Panc1 (cell line): ENCODE results near the gene E2F3. TPM values are rescaled to one million over a fixed set of nuclear protein-coding genes. Genes with fewer than 3 reads are reported as not detected.

Experiments used
- ATAC-seq: fragments of 200-7000 bp; cut with Tn5 transposase; 2 replicates; pipeline ENCODE4 v1.9.1; 2020; ENCODE audit warnings: mild to moderate bottlenecking, moderate library complexity
- BruUV-seq: library from RNA; stranded (reverse); fragments of 400-500 nt; replicated peaks from 2 replicates; lab custom pipeline; 2021; lab: Mats Ljungman, UMichigan
- CTCF ChIA-PET: fragments of 300-600 bp; sonication (Branson Sonifier 250); formaldehyde crosslinking; loops from one replicate; lab custom pipeline; 2022; ENCODE audit warnings: antibody characterized with exemption; lab: Charles Lee
- POLR2A ChIA-PET: fragments of 300-600 bp; sonication (Branson Sonifier 250); formaldehyde crosslinking; loops from one replicate; lab custom pipeline; 2022; ENCODE audit warnings: antibody characterized with exemption; lab: Charles Lee
- DNase-seq: peaks from one replicate; pipeline ENCODE4 v3.0.0-alpha.2; 2010; ENCODE audit warnings: low read depth, low spot score
- H3K27ac ChIP-seq: 2 replicates; pipeline ENCODE4 v1.5.1; 2011; ENCODE audit warnings: mild to moderate bottlenecking, low read length, inconsistent platforms
- H3K27me3 ChIP-seq: fragments of 200-500 bp; sonication (Bioruptor generic); 2 replicates; pipeline ENCODE4 v1.6.0; 2014; ENCODE audit warnings: low read length, inconsistent platforms; ENCODE audit not compliant: control insufficient read depth, insufficient read depth
- H3K36me3 ChIP-seq: fragments of 200-500 bp; sonication (Bioruptor generic); 2 replicates; pipeline ENCODE4 v1.5.1; 2014; ENCODE audit warnings: inconsistent platforms, mild to moderate bottlenecking, low read length, moderate library complexity; ENCODE audit not compliant: control insufficient read depth, insufficient read depth
- H3K4me1 ChIP-seq: 2 replicates; pipeline ENCODE4 v1.5.1; 2011; ENCODE audit warnings: inconsistent platforms, mild to moderate bottlenecking, low read length, moderate library complexity; ENCODE audit not compliant: control insufficient read depth, insufficient read depth
- H3K4me3 ChIP-seq, 2 experiments: 2 replicates each; pipeline ENCODE4 v1.5.1; 2011 to 2012; ENCODE audit warnings: low read depth in 2 of 2, low read length in 2 of 2, mild to moderate bottlenecking in 2 of 2, inconsistent platforms in 1 of 2, moderate library complexity in 1 of 2
- H3K9me3 ChIP-seq: fragments of 200-500 bp; sonication (Bioruptor generic); 2 replicates; pipeline ENCODE4 v1.5.1; 2014; ENCODE audit warnings: low read depth, mild to moderate bottlenecking, inconsistent platforms, low read length, moderate library complexity; ENCODE audit not compliant: control insufficient read depth, insufficient read depth
- POLR2AphosphoS5 ChIP-seq: IDR thresholded peaks from 2 replicates; pipeline ENCODE4 v1.6.1; 2012; ENCODE audit warnings: mild to moderate bottlenecking, low read depth, low read length, moderate library complexity
- SIN3A ChIP-seq: IDR thresholded peaks from 2 replicates; pipeline ENCODE4 v1.6.1; 2012; ENCODE audit warnings: low read depth, mild to moderate bottlenecking, low read length, moderate library complexity, borderline replicate concordance; ENCODE audit not compliant: insufficient read depth
- TCF7L2 ChIP-seq: IDR thresholded peaks from 2 replicates; pipeline ENCODE4 v1.6.1; 2011; ENCODE audit warnings: mild to moderate bottlenecking, low read depth, low read length, inconsistent platforms
- in situ Hi-C: cut with HindIII; loops from 2 replicates; pipeline ENCODE4 v1.10.0; 2016; ENCODE audit warnings: low sequenced_read_pairs, low pct_unique_long_range_greater_than_20kb
- intact Hi-C: fragments of 100-400 bp; cut with micrococcal nuclease; formaldehyde crosslinking; loops from one replicate; pipeline ENCODE4 v1.10.0; 2022; ENCODE audit not compliant: unreplicated experiment
- total RNA-seq: library from RNA; stranded (reverse); gene quantifications from one replicate; pipeline ENCODE4 v1.2.1, GENCODE V29; 2021; ENCODE audit not compliant: unreplicated experiment
- TF ChIP-seq, protein P1 (sequence below): fragments of 450-650 bp; IDR thresholded peaks from 2 replicates; pipeline ENCODE4 v1.5.1; 2017; ENCODE audit warnings: mild to moderate bottlenecking
- TF ChIP-seq, protein P2 (sequence below), 2 experiments: IDR thresholded peaks; 2 replicates each; pipeline ENCODE4 v1.6.1; 2011 to 2012; ENCODE audit warnings: low read depth in 2 of 2, control low read depth in 1 of 2, low read length in 1 of 2, mild to moderate bottlenecking in 1 of 2, moderate library complexity in 1 of 2; ENCODE audit not compliant: insufficient read depth in 1 of 2

E2F3 gene
- total RNA-seq, 1 experiment from 2014 or later: 31.0 TPM

DNA sequence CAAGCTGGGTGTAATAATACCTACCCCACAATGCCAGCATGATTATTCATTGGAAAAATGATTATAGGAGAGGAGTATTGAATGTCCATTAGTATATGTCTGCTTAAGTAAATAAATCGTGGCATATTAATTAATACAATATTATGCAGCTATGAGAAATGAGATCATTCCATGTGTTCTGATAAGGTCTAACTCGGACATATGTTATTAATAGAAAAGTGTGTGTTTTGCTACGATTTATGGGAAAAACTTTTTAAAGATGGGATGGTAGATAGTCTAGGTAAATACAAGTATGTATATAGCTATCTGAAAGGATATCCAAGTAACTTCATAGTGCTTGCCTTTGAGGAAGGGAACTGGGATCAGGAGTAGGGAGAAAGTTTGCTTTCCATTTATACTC is 71.1 kb downstream of the E2F3 start:
- in situ Hi-C loops: no loop called here
- no peak overlapping the region for H3K27ac ChIP-seq
- no peaks in the 10 kb centered on the region; the same call in 1 of the 2 replicates for H3K36me3 ChIP-seq
- no TSS peak for BruUV-seq
- no peaks in the 10 kb centered on the region for H3K9me3 ChIP-seq
- CTCF ChIA-PET: no interaction called here
- TF ChIP-seq SIN3A (no peak), TCF7L2 (no peak), POLR2AphosphoS5 (no peak)
- TF ChIP-seq, protein P1, sequence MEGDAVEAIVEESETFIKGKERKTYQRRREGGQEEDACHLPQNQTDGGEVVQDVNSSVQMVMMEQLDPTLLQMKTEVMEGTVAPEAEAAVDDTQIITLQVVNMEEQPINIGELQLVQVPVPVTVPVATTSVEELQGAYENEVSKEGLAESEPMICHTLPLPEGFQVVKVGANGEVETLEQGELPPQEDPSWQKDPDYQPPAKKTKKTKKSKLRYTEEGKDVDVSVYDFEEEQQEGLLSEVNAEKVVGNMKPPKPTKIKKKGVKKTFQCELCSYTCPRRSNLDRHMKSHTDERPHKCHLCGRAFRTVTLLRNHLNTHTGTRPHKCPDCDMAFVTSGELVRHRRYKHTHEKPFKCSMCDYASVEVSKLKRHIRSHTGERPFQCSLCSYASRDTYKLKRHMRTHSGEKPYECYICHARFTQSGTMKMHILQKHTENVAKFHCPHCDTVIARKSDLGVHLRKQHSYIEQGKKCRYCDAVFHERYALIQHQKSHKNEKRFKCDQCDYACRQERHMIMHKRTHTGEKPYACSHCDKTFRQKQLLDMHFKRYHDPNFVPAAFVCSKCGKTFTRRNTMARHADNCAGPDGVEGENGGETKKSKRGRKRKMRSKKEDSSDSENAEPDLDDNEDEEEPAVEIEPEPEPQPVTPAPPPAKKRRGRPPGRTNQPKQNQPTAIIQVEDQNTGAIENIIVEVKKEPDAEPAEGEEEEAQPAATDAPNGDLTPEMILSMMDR: no peak
- TF ChIP-seq, protein P2, sequence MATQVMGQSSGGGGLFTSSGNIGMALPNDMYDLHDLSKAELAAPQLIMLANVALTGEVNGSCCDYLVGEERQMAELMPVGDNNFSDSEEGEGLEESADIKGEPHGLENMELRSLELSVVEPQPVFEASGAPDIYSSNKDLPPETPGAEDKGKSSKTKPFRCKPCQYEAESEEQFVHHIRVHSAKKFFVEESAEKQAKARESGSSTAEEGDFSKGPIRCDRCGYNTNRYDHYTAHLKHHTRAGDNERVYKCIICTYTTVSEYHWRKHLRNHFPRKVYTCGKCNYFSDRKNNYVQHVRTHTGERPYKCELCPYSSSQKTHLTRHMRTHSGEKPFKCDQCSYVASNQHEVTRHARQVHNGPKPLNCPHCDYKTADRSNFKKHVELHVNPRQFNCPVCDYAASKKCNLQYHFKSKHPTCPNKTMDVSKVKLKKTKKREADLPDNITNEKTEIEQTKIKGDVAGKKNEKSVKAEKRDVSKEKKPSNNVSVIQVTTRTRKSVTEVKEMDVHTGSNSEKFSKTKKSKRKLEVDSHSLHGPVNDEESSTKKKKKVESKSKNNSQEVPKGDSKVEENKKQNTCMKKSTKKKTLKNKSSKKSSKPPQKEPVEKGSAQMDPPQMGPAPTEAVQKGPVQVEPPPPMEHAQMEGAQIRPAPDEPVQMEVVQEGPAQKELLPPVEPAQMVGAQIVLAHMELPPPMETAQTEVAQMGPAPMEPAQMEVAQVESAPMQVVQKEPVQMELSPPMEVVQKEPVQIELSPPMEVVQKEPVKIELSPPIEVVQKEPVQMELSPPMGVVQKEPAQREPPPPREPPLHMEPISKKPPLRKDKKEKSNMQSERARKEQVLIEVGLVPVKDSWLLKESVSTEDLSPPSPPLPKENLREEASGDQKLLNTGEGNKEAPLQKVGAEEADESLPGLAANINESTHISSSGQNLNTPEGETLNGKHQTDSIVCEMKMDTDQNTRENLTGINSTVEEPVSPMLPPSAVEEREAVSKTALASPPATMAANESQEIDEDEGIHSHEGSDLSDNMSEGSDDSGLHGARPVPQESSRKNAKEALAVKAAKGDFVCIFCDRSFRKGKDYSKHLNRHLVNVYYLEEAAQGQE (IDR thresholded peaks at IDR 0.05; ENCODE audit: insufficient read depth in 1 of 2, low read depth in 2 of 2, low read length in 1 of 2): no peak
- H3K4me1 ChIP-seq: no peaks in the 10 kb centered on the region
- no peak for ATAC-seq
- H3K4me3 ChIP-seq: no peak overlapping the region
- POLR2A ChIA-PET: no interaction called here
- DNase-seq: no peak
- intact Hi-C loops: no loop called here
- no peaks in the 10 kb centered on the region for H3K27me3 ChIP-seq

DNA sequence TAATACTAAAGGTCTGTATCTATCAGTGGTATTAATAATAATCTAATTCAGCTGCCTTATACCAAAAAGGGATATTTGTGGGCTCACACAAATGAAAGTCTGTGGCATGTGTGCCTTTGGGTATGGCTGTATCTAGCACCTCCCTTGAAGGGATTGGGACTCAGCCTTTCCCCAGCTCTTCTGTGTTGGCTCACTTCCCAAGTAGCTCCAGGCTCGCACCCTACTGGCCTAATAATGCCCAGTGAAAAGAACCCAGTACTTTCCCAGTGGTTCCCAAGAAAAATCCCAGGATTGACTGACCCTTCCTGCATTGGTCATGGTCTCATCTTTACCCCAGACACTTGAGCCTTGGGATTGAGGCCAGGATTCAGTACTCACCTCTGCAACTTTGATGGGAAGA is 71.8 kb downstream of the E2F3 start:
- TF ChIP-seq SIN3A: no peak
- TF ChIP-seq, protein P2 (IDR thresholded peaks at IDR 0.05; ENCODE audit: insufficient read depth in 1 of 2, low read depth in 2 of 2, low read length in 1 of 2): no peak
- CTCF ChIA-PET: no interaction called here
- POLR2A ChIA-PET: no interaction called here
- no peaks in the 10 kb centered on the region for H3K27me3 ChIP-seq
- H3K4me1 ChIP-seq: no peaks in the 10 kb centered on the region
- no peak overlapping the region for H3K4me3 ChIP-seq
- intact Hi-C loops (no loop called here), in situ Hi-C loops (no loop called here)
- H3K9me3 ChIP-seq: no peaks in the 10 kb centered on the region
- no peak for ATAC-seq
- H3K27ac ChIP-seq: no peak overlapping the region
- no peaks in the 10 kb centered on the region; the same call in 1 of the 2 replicates for H3K36me3 ChIP-seq
- DNase-seq: no peak
- BruUV-seq: no TSS peak
